Adrenal gland (tissue), 12 donors: ENCODE data around the gene PARP12. TPM values are rescaled to one million over a fixed set of nuclear protein-coding genes. Genes with fewer than 3 reads are reported as not detected.

Source experiments
- DNase-seq, 7 donors: peaks; one replicate each; pipeline ENCODE4 v3.0.0-alpha.2; 2019 to 2020
- H3K27ac ChIP-seq, 5 donors: fragments of 200-600 bp; sonication (generic) in 4 of 5; 1 replicate in 3 of 5; 2 replicates in 2 of 5; pipeline versions ENCODE4 v1.5.1 to v1.8.0; 2016 to 2020; ENCODE audit warnings: mild to moderate bottlenecking in 1 of 5
- H3K27me3 ChIP-seq: fragments of 200-600 bp; 2 replicates; pipeline ENCODE4 v1.8.0; 2021
- H3K36me3 ChIP-seq, 2 donors: fragments of 200-600 bp; replicated peaks in 1 of 2; 1 replicate in 1 of 2; 2 replicates in 1 of 2; pipeline versions ENCODE4 v1.5.1 to v1.8.0; 2018 to 2022
- H3K4me1 ChIP-seq, 2 donors: fragments of 200-600 bp; replicated peaks in 1 of 2; 1 replicate in 1 of 2; 2 replicates in 1 of 2; pipeline versions ENCODE4 v1.5.1 to v1.8.0; 2018 to 2021
- H3K4me3 ChIP-seq, 4 donors: fragments of 200-600 bp; sonication (generic) in 3 of 4; one replicate each; pipeline ENCODE4 v1.5.1; 2016 to 2018
- H3K9me3 ChIP-seq, 3 donors: fragments of 200-600 bp; sonication (generic) in 1 of 3; replicated peaks in 1 of 3; 1 replicate in 2 of 3; 2 replicates in 1 of 3; pipeline versions ENCODE4 v1.5.1 to v1.8.0; 2016 to 2021
- POLR2A ChIP-seq, 2 donors: fragments of 450-650 bp; IDR thresholded peaks; one replicate each; pipeline ENCODE4 v1.6.1; 2017; ENCODE audit warnings: antibody characterized with exemption in 2 of 2, mild to moderate bottlenecking in 2 of 2, moderate library complexity in 1 of 2
- WGBS, 4 donors: extraction: QIAGEN DNeasy Blood & Tissue Kit in 2 of 4; methylation state at CpG; one replicate each; pipeline versions ENCODE4 v1.1.5 to v1.1.7; 2013 to 2017; 5-methylcytosine and 5-hydroxymethylcytosine counted together
- intact Hi-C, 2 donors: fragments of 100-400 bp; cut with DNase I; formaldehyde crosslinking; loops; one replicate each; pipeline versions ENCODE4 v1.14.1 to v1.15.0; 2022 to 2023
- polyA plus RNA-seq, 3 donors: library from polyadenylated mRNA; stranded (reverse); fragments of 200-250 nt in 2 of 3; fragments of 350-450 nt in 1 of 3; fragmentation: Illumina TruSeq in 1 of 3; extraction: RNeasy Lipid Tissue Mini Kit (QIAGEN cat#74804) in 1 of 3; gene quantifications; one replicate each; pipeline ENCODE4 v1.2.3, GENCODE V29; 2013 to 2014
- total RNA-seq, 9 donors: library from RNA; depleted of rRNA in 4 of 9; stranded (reverse); fragments of >200 nt in 4 of 9; fragments of 120-200 nt in 1 of 9; fragmentation: NEBNext Ultra II Directional in 1 of 9; extraction: Animal tissue kit (Norgen Biotek cat#: 25700) in 1 of 9; gene quantifications; one replicate each; pipeline versions ENCODE4 v1.1.0 to v1.2.4, GENCODE V29; 2013 to 2023
- TF ChIP-seq, protein P1 (sequence below), 6 experiments: fragments of 450-650 bp in 4 of 6; fragments of 200-600 bp in 2 of 6; sonication (generic) in 1 of 6; IDR thresholded peaks; 1 replicate in 5 of 6; 2 replicates in 1 of 6; pipeline versions ENCODE4 v1.5.1 to v1.8.0; 2016 to 2021; ENCODE audit warnings: antibody characterized with exemption in 6 of 6, mild to moderate bottlenecking in 2 of 6, moderate library complexity in 1 of 6
- donor health status: healthy with polysubstance abuse.
- donor health status: Bipolar disorder and iron deficiency.
- donor health status: DM: yes; HTN: yes; CAD: no.
- donor health status: DM: no; HTN: no; CAD: no.
- donor health status: DM: no; HTN: no; CAD: no.
- donor health status: DM: yes; HTN: yes; CAD: no.

The PARP12 gene
- total and polyA plus RNA-seq, 12 donors: 11.5 to 49.4 (median 24.1) TPM

DNA sequence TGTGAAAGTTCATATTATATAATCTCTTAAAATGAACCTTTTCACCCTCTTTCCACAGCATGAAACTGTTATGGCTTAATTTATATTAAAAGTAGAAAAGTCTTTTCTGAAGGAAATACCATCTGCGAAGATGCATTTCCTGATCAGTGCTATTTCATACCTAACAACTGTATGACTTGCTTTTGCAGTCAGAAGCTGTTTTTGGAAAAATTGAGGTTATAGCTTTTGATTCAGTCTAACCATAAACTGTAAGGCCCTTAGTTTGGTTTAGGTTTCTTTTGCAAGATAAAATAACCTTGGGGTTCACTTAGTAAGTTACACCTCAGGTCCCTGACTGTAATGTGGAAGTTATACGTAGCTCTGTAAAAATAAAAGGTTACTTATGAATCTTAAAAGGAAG, 22.7 kb upstream of the PARP12 start:
- Histone ChIP-seq H3K9me3 (no peaks in the 10 kb centered on the region), H3K36me3 (no peaks in the 10 kb centered on the region), H3K4me1 (no peaks in the 10 kb centered on the region), H3K27me3 (no peaks in the 10 kb centered on the region), H3K27ac (no peak overlapping the region), H3K4me3 (no peak overlapping the region)
- intact Hi-C loops: no loop called here
- TF ChIP-seq POLR2A (IDR thresholded peaks at IDR 0.05): no peak
- TF ChIP-seq, protein P1, sequence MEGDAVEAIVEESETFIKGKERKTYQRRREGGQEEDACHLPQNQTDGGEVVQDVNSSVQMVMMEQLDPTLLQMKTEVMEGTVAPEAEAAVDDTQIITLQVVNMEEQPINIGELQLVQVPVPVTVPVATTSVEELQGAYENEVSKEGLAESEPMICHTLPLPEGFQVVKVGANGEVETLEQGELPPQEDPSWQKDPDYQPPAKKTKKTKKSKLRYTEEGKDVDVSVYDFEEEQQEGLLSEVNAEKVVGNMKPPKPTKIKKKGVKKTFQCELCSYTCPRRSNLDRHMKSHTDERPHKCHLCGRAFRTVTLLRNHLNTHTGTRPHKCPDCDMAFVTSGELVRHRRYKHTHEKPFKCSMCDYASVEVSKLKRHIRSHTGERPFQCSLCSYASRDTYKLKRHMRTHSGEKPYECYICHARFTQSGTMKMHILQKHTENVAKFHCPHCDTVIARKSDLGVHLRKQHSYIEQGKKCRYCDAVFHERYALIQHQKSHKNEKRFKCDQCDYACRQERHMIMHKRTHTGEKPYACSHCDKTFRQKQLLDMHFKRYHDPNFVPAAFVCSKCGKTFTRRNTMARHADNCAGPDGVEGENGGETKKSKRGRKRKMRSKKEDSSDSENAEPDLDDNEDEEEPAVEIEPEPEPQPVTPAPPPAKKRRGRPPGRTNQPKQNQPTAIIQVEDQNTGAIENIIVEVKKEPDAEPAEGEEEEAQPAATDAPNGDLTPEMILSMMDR (IDR thresholded peaks at IDR 0.05): no peak
- WGBS, 4 donors: 80 to 89% (median 83%) methylated on average over 2 of the region's 2 CpGs
- no peak for DNase-seq

DNA sequence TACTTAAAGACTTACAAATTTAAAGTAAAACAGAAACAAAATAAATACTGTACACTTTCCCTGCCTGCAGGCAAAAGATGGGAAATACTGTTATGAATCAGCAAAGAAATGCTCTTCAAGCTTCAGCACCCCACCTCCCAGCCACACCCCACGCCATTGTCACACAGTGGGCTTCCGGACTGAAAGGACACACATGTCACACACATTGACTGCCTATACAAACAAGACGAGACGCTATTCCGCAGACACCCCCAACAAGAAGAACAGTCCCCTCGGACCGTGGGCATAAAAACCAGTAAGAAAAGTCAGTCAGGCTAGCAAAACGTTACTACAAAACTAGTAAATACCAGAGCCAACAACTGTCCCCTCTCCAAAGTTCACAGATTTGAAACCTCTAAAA, 22.2 kb upstream of the PARP12 start:
- intact Hi-C loops: no loop called here
- no peak for DNase-seq
- WGBS, 4 donors: 71 to 85% (median 76%) methylated on average over 8 of the region's 8 CpGs
- H3K36me3 ChIP-seq: no peaks in the 10 kb centered on the region
- H3K9me3 ChIP-seq: no peaks in the 10 kb centered on the region
- TF ChIP-seq POLR2A (IDR thresholded peaks at IDR 0.05): no peak
- TF ChIP-seq, protein P1 (IDR thresholded peaks at IDR 0.05): no peak
- no peaks in the 10 kb centered on the region for H3K4me1 ChIP-seq
- no peak overlapping the region for H3K27ac ChIP-seq
- H3K27me3 ChIP-seq: no peaks in the 10 kb centered on the region
- no peak overlapping the region for H3K4me3 ChIP-seq

DNA sequence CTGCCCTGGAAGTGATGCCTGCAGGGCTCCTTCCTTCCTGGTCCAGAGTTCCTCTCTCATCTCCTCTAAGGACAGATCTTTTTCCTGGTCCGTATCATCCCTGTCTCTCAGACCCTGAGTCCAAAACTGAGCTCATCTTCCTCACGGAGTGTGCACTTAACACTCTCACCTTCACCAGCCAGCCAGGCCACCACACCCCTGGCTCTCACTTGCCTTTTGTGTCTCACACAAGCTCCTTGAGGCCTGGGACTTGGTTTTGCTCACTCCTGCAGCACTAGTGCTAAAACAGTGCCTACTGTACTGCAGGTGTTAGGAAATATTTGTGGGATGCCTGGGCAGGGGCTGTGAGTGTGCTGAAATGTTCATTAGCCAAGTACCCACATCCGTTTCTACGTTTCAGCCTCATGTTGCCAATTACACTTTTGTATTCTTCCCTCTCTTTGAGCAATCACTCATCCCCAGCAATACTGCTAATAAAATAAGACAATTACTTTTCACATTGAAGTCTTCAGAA, 21.4 kb upstream of the PARP12 start:
- Histone ChIP-seq H3K36me3 (no peaks in the 10 kb centered on the region), H3K27me3 (no peaks in the 10 kb centered on the region), H3K4me3 (no peak overlapping the region), H3K27ac (no peak overlapping the region), H3K4me1 (no peaks in the 10 kb centered on the region), H3K9me3 (no peaks in the 10 kb centered on the region)
- WGBS, 4 donors: 83 to 95% (median 88%) methylated on average over 4 of the region's 4 CpGs
- intact Hi-C loops: no loop called here
- no peak for DNase-seq
- no peak for TF ChIP-seq POLR2A (IDR thresholded peaks at IDR 0.05)
- TF ChIP-seq, protein P1 (IDR thresholded peaks at IDR 0.05): no peak

DNA sequence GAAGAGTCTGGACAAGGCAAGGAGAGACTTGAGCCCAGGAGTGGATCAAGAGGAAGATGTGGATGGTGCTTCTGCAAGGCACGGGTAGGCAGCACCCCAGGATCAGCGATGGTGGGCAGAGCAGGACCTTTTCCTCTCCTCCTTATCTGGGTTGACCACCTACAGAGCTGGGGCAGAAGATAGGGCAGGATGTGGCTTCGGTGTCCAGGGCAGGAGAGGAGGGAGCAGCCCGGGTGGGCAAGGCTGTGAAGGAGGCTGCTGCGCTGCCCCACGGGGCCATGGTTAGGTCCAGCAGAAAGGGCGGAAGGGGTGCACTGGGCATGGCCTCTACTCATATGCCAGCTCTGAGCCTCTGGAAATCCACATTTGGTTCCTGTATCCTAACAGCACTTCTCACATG, 20.0 kb upstream of the PARP12 start:
- TF ChIP-seq, protein P1 (IDR thresholded peaks at IDR 0.05): no peak
- no peak for TF ChIP-seq POLR2A (IDR thresholded peaks at IDR 0.05)
- Histone ChIP-seq H3K27ac (no peak overlapping the region), H3K4me3 (no peak overlapping the region), H3K9me3 (no peaks in the 10 kb centered on the region), H3K36me3 (no peaks in the 10 kb centered on the region), H3K4me1 (peaks cover 0 to 3% of the 10 kb centered on the region in 2 donors), H3K27me3 (no peaks in the 10 kb centered on the region)
- 78 to 92% (median 84%) methylated on average over 6 to 7 of the region's 7 CpGs for WGBS, 4 donors
- intact Hi-C loops: no loop called here
- no peak for DNase-seq
